ENCODE measurements around the gene FZD1.

The FZD1 gene

GRCh38 chr7:91239171-91239604 lies 25.0 kb upstream of the FZD1 start:
- 34% methylated on average over 2 of the region's 2 CpGs for WGBS
- Histone ChIP-seq H3K27me3 (ENCODE audit: control insufficient read depth in 1 of 2, insufficient read depth in 1 of 2, low read length in 2 of 2) (no peaks in the 10 kb centered on the region), H3K14ac (ENCODE audit: low read length in 2 of 2) (no peak overlapping the region), H2AFZ (ENCODE audit: low read depth, low read length) (no peak overlapping the region), H3K9me3 (ENCODE audit: control insufficient read depth, low read length) (no peaks in the 10 kb centered on the region), H4K8ac (ENCODE audit: low read length) (peak overlapping the region; percentile 10), H3K36me3 (ENCODE audit: control insufficient read depth in 1 of 2, insufficient read depth in 2 of 2, low read depth in 1 of 2, low read length in 2 of 2) (no peaks in the 10 kb centered on the region), H3K4me2 (ENCODE audit: low read length, poor library complexity, severe bottlenecking) (no peak overlapping the region), H4K91ac (ENCODE audit: low read length) (no peak overlapping the region), H3K4me3 (ENCODE audit: insufficient read depth in 1 of 2, low read depth in 1 of 2, low read length in 2 of 2) (no peak overlapping the region), H3K27ac (ENCODE audit: low read length, poor library complexity, severe bottlenecking) (peak overlapping the region; percentile 72), H2AK5ac (ENCODE audit: low read length, severe bottlenecking) (no peak overlapping the region), H3K18ac (ENCODE audit: low read depth in 1 of 2, low read length in 2 of 2) (peak overlapping the region in 1 of 2 experiments; percentile 44), H2BK120ac (ENCODE audit: low read depth, low read length) (no peak overlapping the region), H3K4me1 (ENCODE audit: control insufficient read depth, insufficient read depth, low read depth, low read length) (peaks cover 16% of the 10 kb centered on the region), H3K79me1 (replicated peaks; ENCODE audit: low read length, poor library complexity, severe bottlenecking) (no peaks in the 10 kb centered on the region), H3K4ac (ENCODE audit: low read depth in 1 of 2, low read length in 2 of 2) (no peak overlapping the region), H2BK15ac (ENCODE audit: low read depth, poor library complexity, severe bottlenecking) (no peak overlapping the region), H3K9ac (ENCODE audit: low read length) (peak overlapping the region; percentile 70), H3K23ac (ENCODE audit: low read length in 2 of 2) (no peak overlapping the region), H2BK12ac (ENCODE audit: low read length in 2 of 2) (peak overlapping the region in 1 of 2 experiments; percentile 65), H2BK5ac (ENCODE audit: low read depth, low read length, poor library complexity, severe bottlenecking) (no peak overlapping the region)
- DNase-seq = peak; percentile 88

GRCh38 chr7:91239772-91240171 lies 24.5 kb upstream of the FZD1 start:
- Histone ChIP-seq H3K14ac (ENCODE audit: low read length in 2 of 2) (no peak overlapping the region), H3K18ac (ENCODE audit: low read depth in 1 of 2, low read length in 2 of 2) (peak overlapping the region; percentile 52 to 64), H2BK15ac (ENCODE audit: low read depth, poor library complexity, severe bottlenecking) (no peak overlapping the region), H4K91ac (ENCODE audit: low read length) (no peak overlapping the region), H3K9me3 (ENCODE audit: control insufficient read depth, low read length) (no peaks in the 10 kb centered on the region), H2BK12ac (ENCODE audit: low read length in 2 of 2) (peak overlapping the region in 1 of 2 experiments; percentile 47), H3K27me3 (ENCODE audit: control insufficient read depth in 1 of 2, insufficient read depth in 1 of 2, low read length in 2 of 2) (no peaks in the 10 kb centered on the region), H3K4me3 (ENCODE audit: insufficient read depth in 1 of 2, low read depth in 1 of 2, low read length in 2 of 2) (no peak overlapping the region), H3K9ac (ENCODE audit: low read length) (peak overlapping the region; percentile 70), H2AFZ (ENCODE audit: low read depth, low read length) (no peak overlapping the region), H3K4me1 (ENCODE audit: control insufficient read depth, insufficient read depth, low read depth, low read length) (peaks cover 16% of the 10 kb centered on the region), H3K27ac (ENCODE audit: low read length, poor library complexity, severe bottlenecking) (peak overlapping the region; percentile 95), H4K8ac (ENCODE audit: low read length) (peak overlapping the region; percentile 39), H3K23ac (ENCODE audit: low read length in 2 of 2) (no peak overlapping the region), H2BK5ac (ENCODE audit: low read depth, low read length, poor library complexity, severe bottlenecking) (no peak overlapping the region), H2BK120ac (ENCODE audit: low read depth, low read length) (no peak overlapping the region), H3K4me2 (ENCODE audit: low read length, poor library complexity, severe bottlenecking) (no peak overlapping the region), H2AK5ac (ENCODE audit: low read length, severe bottlenecking) (peak overlapping the region; percentile 66), H3K36me3 (ENCODE audit: control insufficient read depth in 1 of 2, insufficient read depth in 2 of 2, low read depth in 1 of 2, low read length in 2 of 2) (no peaks in the 10 kb centered on the region), H3K79me1 (replicated peaks; ENCODE audit: low read length, poor library complexity, severe bottlenecking) (no peaks in the 10 kb centered on the region), H3K4ac (ENCODE audit: low read depth in 1 of 2, low read length in 2 of 2) (peak overlapping the region in 1 of 2 experiments; percentile 68)
- WGBS = no CpG with 5 or more reads among the region's 1 CpG
- no peak for DNase-seq

- Histone ChIP-seq H4K91ac (ENCODE audit: low read length) (no peak overlapping the region), H3K79me1 (replicated peaks; ENCODE audit: low read length, poor library complexity, severe bottlenecking) (no peaks in the 10 kb centered on the region), H3K14ac (ENCODE audit: low read length in 2 of 2) (no peak overlapping the region), H3K27ac (ENCODE audit: low read length, poor library complexity, severe bottlenecking) (peak overlapping the region; percentile 95), H3K36me3 (ENCODE audit: control insufficient read depth in 1 of 2, insufficient read depth in 2 of 2, low read depth in 1 of 2, low read length in 2 of 2) (no peaks in the 10 kb centered on the region), H2AK5ac (ENCODE audit: low read length, severe bottlenecking) (peak overlapping the region; percentile 12), H2AFZ (ENCODE audit: low read depth, low read length) (no peak overlapping the region), H3K4me3 (ENCODE audit: insufficient read depth in 1 of 2, low read depth in 1 of 2, low read length in 2 of 2) (no peak overlapping the region), H3K4me2 (ENCODE audit: low read length, poor library complexity, severe bottlenecking) (no peak overlapping the region), H2BK5ac (ENCODE audit: low read depth, low read length, poor library complexity, severe bottlenecking) (no peak overlapping the region), H3K23ac (ENCODE audit: low read length in 2 of 2) (no peak overlapping the region), H2BK15ac (ENCODE audit: low read depth, poor library complexity, severe bottlenecking) (no peak overlapping the region), H2BK120ac (ENCODE audit: low read depth, low read length) (no peak overlapping the region), H2BK12ac (ENCODE audit: low read length in 2 of 2) (peak overlapping the region in 1 of 2 experiments; percentile 10), H3K9ac (ENCODE audit: low read length) (peak overlapping the region; percentile 70), H3K4me1 (ENCODE audit: control insufficient read depth, insufficient read depth, low read depth, low read length) (peaks cover 15% of the 10 kb centered on the region), H3K9me3 (ENCODE audit: control insufficient read depth, low read length) (no peaks in the 10 kb centered on the region), H4K8ac (ENCODE audit: low read length) (no peak overlapping the region), H3K27me3 (ENCODE audit: control insufficient read depth in 1 of 2, insufficient read depth in 1 of 2, low read length in 2 of 2) (no peaks in the 10 kb centered on the region), H3K18ac (ENCODE audit: low read depth in 1 of 2, low read length in 2 of 2) (no peak overlapping the region), H3K4ac (ENCODE audit: low read depth in 1 of 2, low read length in 2 of 2) (peak overlapping the region in 1 of 2 experiments; percentile 68)
- peak; percentile 63 for DNase-seq
- no CpG with 5 or more reads among the region's 2 CpGs for WGBS
Measured at GRCh38 chr7:91240376-91240941, 23.8 kb upstream of the FZD1 start.

GRCh38 chr7:91242097-91242844 lies 22.0 kb upstream of the FZD1 start:
- H3K4ac ChIP-seq (ENCODE audit: low read depth in 1 of 2, low read length in 2 of 2) = no peak overlapping the region
- no peak overlapping the region for H3K4me2 ChIP-seq (ENCODE audit: low read length, poor library complexity, severe bottlenecking)
- no peaks in the 10 kb centered on the region for H3K36me3 ChIP-seq (ENCODE audit: control insufficient read depth in 1 of 2, insufficient read depth in 2 of 2, low read depth in 1 of 2, low read length in 2 of 2)
- peak; percentile 37 for DNase-seq
- peak overlapping the region; percentile 41 for H3K27ac ChIP-seq (ENCODE audit: low read length, poor library complexity, severe bottlenecking)
- no peaks in the 10 kb centered on the region for H3K9me3 ChIP-seq (ENCODE audit: control insufficient read depth, low read length)
- no peaks in the 10 kb centered on the region for H3K79me1 ChIP-seq (replicated peaks; ENCODE audit: low read length, poor library complexity, severe bottlenecking)
- H2BK15ac ChIP-seq (ENCODE audit: low read depth, poor library complexity, severe bottlenecking) = no peak overlapping the region
- no peak overlapping the region for H2BK120ac ChIP-seq (ENCODE audit: low read depth, low read length)
- H3K27me3 ChIP-seq (ENCODE audit: control insufficient read depth in 1 of 2, insufficient read depth in 1 of 2, low read length in 2 of 2) = no peaks in the 10 kb centered on the region
- H3K23ac ChIP-seq (ENCODE audit: low read length in 2 of 2) = no peak overlapping the region
- H3K4me3 ChIP-seq (ENCODE audit: insufficient read depth in 1 of 2, low read depth in 1 of 2, low read length in 2 of 2) = peak overlapping the region in 1 of 2 experiments; percentile 48
- no peak overlapping the region for H2AFZ ChIP-seq (ENCODE audit: low read depth, low read length)
- WGBS = 75% methylated on average over 6 of the region's 8 CpGs
- H3K9ac ChIP-seq (ENCODE audit: low read length) = peak overlapping the region; percentile 76
- H2BK12ac ChIP-seq (ENCODE audit: low read length in 2 of 2) = no peak overlapping the region
- H3K4me1 ChIP-seq (ENCODE audit: control insufficient read depth, insufficient read depth, low read depth, low read length) = peaks cover 17% of the 10 kb centered on the region
- H3K18ac ChIP-seq (ENCODE audit: low read depth in 1 of 2, low read length in 2 of 2) = no peak overlapping the region
- H2BK5ac ChIP-seq (ENCODE audit: low read depth, low read length, poor library complexity, severe bottlenecking) = no peak overlapping the region
- H2AK5ac ChIP-seq (ENCODE audit: low read length, severe bottlenecking) = no peak overlapping the region
- H4K8ac ChIP-seq (ENCODE audit: low read length) = no peak overlapping the region
- no peak overlapping the region for H4K91ac ChIP-seq (ENCODE audit: low read length)
- no peak overlapping the region for H3K14ac ChIP-seq (ENCODE audit: low read length in 2 of 2)

All from mesenchymal stem cell (in vitro differentiated cells and primary cell).